DND-41 (cell line): ENCODE measurements around the gene GBX1.

ENCODE experiments used
- ATAC-seq: fragments of 200-7000 bp; cut with Tn5 transposase; 3 replicates; pipeline ENCODE4 v1.9.1; 2021; ENCODE audit warnings: low read depth; ENCODE audit not compliant: insufficient read depth
- DNase-seq: peaks from one replicate; pipeline ENCODE4 v3.0.0-alpha.2; 2020
- H2AFZ ChIP-seq: 2 replicates; pipeline ENCODE4 v1.6.0; 2012; ENCODE audit warnings: low read depth, low read length
- H3K27ac ChIP-seq: 2 replicates; pipeline ENCODE4 v1.5.1; 2012; ENCODE audit warnings: low read length, inconsistent platforms
- H3K27me3 ChIP-seq: fragments of 200-600 bp; sonication (generic); 2 replicates; pipeline ENCODE4 v1.6.0; 2012; ENCODE audit warnings: low read length, mild to moderate bottlenecking, inconsistent platforms; ENCODE audit not compliant: insufficient read depth, poor library complexity
- H3K36me3 ChIP-seq: 2 replicates; pipeline ENCODE4 v1.5.1; 2012; ENCODE audit warnings: low read length, inconsistent platforms; ENCODE audit not compliant: insufficient read depth
- H3K4me1 ChIP-seq: 2 replicates; pipeline ENCODE4 v1.5.1; 2012; ENCODE audit warnings: mild to moderate bottlenecking, low read length; ENCODE audit not compliant: insufficient read depth
- H3K4me2 ChIP-seq: 2 replicates; pipeline ENCODE4 v1.6.0; 2012; ENCODE audit warnings: mild to moderate bottlenecking, moderate library complexity, low read length, inconsistent platforms; ENCODE audit not compliant: insufficient read depth
- H3K4me3 ChIP-seq, 2 experiments: fragments of 200-600 bp in 1 of 2; shearing (Covaris generic) in 1 of 2; 2 replicates each; pipeline ENCODE4 v1.5.1; 2012 to 2016; ENCODE audit warnings: inconsistent platforms in 2 of 2, low read length in 2 of 2, mild to moderate bottlenecking in 2 of 2, low read depth in 1 of 2, moderate library complexity in 1 of 2
- H3K79me2 ChIP-seq: 2 replicates; pipeline ENCODE4 v1.6.0; 2012; ENCODE audit warnings: low read length, inconsistent platforms; ENCODE audit not compliant: insufficient read depth
- H3K9ac ChIP-seq: 2 replicates; pipeline ENCODE4 v1.6.0; 2012; ENCODE audit warnings: low read depth, mild to moderate bottlenecking, inconsistent platforms, low read length, moderate library complexity
- H3K9me3 ChIP-seq: 2 replicates; pipeline ENCODE4 v1.5.1; 2012; ENCODE audit warnings: low read length, moderate library complexity, mild to moderate bottlenecking, inconsistent platforms; ENCODE audit not compliant: insufficient read depth, severe bottlenecking
- H4K20me1 ChIP-seq: 2 replicates; pipeline ENCODE4 v1.6.0; 2012; ENCODE audit warnings: low read length; ENCODE audit not compliant: insufficient read depth
- CTCF ChIP-seq: IDR thresholded peaks from 2 replicates; pipeline ENCODE4 v1.5.1; 2012; ENCODE audit warnings: borderline replicate concordance, low read length, moderate library complexity, mild to moderate bottlenecking; ENCODE audit not compliant: poor library complexity, severe bottlenecking; ENCODE audit errors: extremely low read depth
- EZH2 ChIP-seq: IDR thresholded peaks from 3 replicates; pipeline ENCODE4 v1.6.1; 2012; ENCODE audit warnings: borderline replicate concordance, low read depth, mild to moderate bottlenecking, moderate library complexity, low read length, inconsistent platforms; ENCODE audit not compliant: severe bottlenecking

Gene GBX1

GRCh38 chr7:151110941-151111645 lies 56.4 kb downstream of the GBX1 start:
- no peaks in the 10 kb centered on the region; the same call in 1 of the 2 replicates for H3K36me3 ChIP-seq
- ATAC-seq (peak; percentile 94), DNase-seq (peak; percentile 78)
- TF ChIP-seq CTCF (peak; percentile 94), EZH2 (no peak)
- H3K27me3 ChIP-seq, result no peaks in the 10 kb centered on the region
- H2AFZ ChIP-seq, result no peak overlapping the region
- H3K4me3 ChIP-seq, result no peak overlapping the region
- H3K4me2 ChIP-seq, result no peak overlapping the region
- no peaks in the 10 kb centered on the region for H3K9me3 ChIP-seq
- no peak overlapping the region for H3K9ac ChIP-seq
- no peak overlapping the region for H3K27ac ChIP-seq
- H3K4me1 ChIP-seq, result peaks cover 5% of the 10 kb centered on the region
- H3K79me2 ChIP-seq, result no peaks in the 10 kb centered on the region; the same call in 1 of the 2 replicates
- peaks cover 27% of the 10 kb centered on the region for H4K20me1 ChIP-seq

DNA sequence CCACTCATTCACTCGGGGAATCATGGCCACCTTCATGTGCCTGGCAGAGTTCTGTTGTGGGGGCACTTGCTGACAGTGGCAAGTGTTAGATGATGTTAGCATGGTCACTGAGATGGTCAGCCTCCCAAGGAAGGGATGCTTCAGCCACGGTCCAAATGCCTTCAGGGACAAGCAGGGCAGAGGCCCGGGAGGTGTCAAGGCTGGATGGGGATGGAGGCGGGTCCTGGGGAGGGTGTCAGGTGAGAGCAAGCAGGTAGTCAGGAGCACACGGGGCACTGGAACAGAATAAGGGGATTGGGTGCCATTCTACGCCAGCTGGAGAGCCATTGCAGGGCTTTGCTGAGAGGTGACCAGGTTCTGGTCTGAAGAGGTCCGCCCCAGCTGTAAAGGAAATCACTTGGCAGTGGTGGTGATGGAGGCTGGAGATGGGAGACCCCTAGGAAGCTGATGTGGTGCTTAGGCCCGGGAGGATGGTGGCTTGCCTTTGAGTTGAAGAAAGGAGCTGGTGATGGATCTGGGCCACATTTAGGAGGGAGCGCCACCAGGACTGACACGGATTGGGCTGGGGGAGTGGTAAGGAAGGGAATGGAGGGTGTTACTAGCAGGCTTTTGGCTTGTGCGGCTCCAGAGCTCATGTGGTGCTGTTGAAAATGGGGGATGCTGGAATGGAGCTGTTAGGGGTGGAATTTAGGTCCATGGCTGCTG lies 57.1 kb downstream of the GBX1 start:
- no peaks in the 10 kb centered on the region for H3K27me3 ChIP-seq
- DNase-seq (no peak), ATAC-seq (no peak)
- H3K36me3 ChIP-seq, result no peaks in the 10 kb centered on the region; the same call in 1 of the 2 replicates
- no peak overlapping the region for H3K4me3 ChIP-seq
- H4K20me1 ChIP-seq, result peaks cover 23% of the 10 kb centered on the region
- H3K4me2 ChIP-seq, result no peak overlapping the region
- H3K79me2 ChIP-seq, result no peaks in the 10 kb centered on the region; the same call in 1 of the 2 replicates
- H3K27ac ChIP-seq, result no peak overlapping the region
- no peaks in the 10 kb centered on the region for H3K4me1 ChIP-seq
- no peak overlapping the region for H2AFZ ChIP-seq
- no peak overlapping the region for H3K9ac ChIP-seq
- TF ChIP-seq EZH2 (no peak), CTCF (no peak)
- no peaks in the 10 kb centered on the region for H3K9me3 ChIP-seq

DNA sequence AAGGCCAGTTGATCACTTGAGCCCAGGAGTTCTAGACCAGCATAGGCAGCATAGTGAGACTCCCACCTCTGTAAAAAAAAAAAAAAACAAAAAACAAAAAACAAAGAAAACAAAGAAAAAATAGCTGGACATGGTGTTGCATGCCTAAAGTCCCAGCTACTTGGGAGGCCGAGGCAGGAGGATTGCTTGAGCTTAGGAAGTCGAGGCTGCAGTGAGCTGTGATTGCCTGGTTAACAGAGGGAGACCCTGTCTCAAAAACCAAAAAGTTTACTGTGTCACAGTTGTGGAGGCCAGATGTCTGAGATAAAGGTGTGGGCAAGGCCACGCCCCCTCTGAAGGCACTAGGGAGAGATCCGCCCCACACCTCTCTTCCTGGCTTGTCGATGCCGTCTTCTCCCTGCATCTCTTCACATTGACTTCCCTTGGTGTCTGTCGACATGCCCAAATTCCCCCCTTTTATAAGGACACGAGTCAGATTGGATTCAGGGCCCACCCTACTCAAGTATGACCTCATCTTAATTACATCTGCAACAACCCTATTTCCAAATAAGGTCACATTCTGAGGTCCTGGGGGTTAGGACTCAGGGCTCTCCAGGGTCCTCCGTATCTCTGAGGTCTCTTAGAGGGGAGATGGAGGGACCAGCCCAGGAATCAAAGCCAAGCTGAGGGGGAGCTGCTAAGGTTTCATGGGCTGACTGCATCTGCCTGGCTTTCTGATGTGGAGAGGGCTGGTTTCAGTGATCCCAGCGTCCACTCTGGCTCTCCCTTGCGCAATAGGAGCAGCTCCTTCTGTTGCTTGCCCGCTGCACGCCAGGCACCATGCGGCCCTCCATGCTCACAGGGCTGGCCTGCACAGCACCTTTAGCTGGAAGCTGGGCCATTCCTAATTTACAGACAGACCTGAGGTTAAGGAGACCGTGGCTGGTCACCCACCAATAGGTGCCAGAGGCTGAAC lies 58.1 kb downstream of the GBX1 start:
- ATAC-seq (no peak), DNase-seq (no peak)
- H2AFZ ChIP-seq, result no peak overlapping the region
- H3K4me3 ChIP-seq, result no peak overlapping the region
- H3K36me3 ChIP-seq, result no peaks in the 10 kb centered on the region; the same call in 1 of the 2 replicates
- peaks cover 3% of the 10 kb centered on the region for H3K27me3 ChIP-seq
- H3K4me1 ChIP-seq, result no peaks in the 10 kb centered on the region
- H3K27ac ChIP-seq, result no peak overlapping the region
- no peak overlapping the region for H3K9ac ChIP-seq
- TF ChIP-seq EZH2, result no peak
- TF ChIP-seq CTCF, result no peak
- no peak overlapping the region for H3K4me2 ChIP-seq
- no peaks in the 10 kb centered on the region for H3K9me3 ChIP-seq
- H4K20me1 ChIP-seq, result peaks cover 23% of the 10 kb centered on the region
- no peaks in the 10 kb centered on the region; the same call in 1 of the 2 replicates for H3K79me2 ChIP-seq
